Measurements from ENCODE around the gene SHISAL2B.

SHISAL2B gene

DNA sequence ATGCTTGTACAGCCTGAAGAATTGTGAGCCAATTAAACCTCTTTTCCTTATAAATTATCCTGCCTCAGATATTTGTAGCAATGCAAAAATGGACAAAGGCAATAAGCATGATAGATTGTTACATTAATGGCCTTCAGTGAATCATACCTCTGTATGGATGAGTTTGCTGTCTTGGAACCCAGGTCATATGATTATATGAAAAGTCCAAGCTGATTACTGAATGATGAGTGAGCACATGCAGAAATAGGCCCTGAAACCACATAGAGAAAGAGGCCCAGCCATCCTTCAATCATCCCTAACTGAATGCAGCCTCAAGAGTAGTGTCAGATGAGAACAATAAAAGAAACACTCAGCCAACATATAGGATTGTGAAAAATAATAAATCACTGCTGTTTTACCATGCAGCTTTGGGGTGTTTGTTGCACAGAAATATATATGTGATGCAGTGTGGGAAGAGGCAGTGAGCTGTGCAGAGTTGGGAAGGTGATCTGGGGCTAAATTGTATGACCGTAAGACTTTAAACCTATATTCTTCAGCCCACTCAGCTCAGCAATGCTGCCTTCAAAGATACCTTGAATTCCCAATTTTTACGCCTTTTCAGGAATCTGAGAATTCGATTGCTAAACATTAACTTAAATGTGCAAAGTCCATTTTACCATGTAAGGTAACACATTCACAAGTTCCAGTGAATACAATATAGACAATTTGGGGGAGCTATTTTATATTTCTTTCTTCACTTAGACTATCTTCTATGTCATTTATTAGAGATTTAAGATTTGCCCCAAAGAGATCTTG lies 36.3 kb upstream of the SHISAL2B start:
- Histone ChIP-seq H3K23ac (ENCODE audit: low read length in 2 of 2) (no peak overlapping the region), H3K4me3 (ENCODE audit: insufficient read depth in 1 of 2, low read depth in 1 of 2, low read length in 2 of 2) (no peak overlapping the region), H4K91ac (ENCODE audit: low read length) (no peak overlapping the region), H2AFZ (ENCODE audit: low read depth, low read length) (no peak overlapping the region), H3K18ac (ENCODE audit: low read depth in 1 of 2, low read length in 2 of 2) (no peak overlapping the region), H3K4me2 (ENCODE audit: low read length, poor library complexity, severe bottlenecking) (no peak overlapping the region), H2BK120ac (ENCODE audit: low read depth, low read length) (no peak overlapping the region), H3K27ac (ENCODE audit: low read length, poor library complexity, severe bottlenecking) (no peak overlapping the region), H2BK15ac (ENCODE audit: low read depth, poor library complexity, severe bottlenecking) (no peak overlapping the region), H3K79me1 (replicated peaks; ENCODE audit: low read length, poor library complexity, severe bottlenecking) (no peaks in the 10 kb centered on the region), H3K36me3 (ENCODE audit: control insufficient read depth in 1 of 2, insufficient read depth in 2 of 2, low read depth in 1 of 2, low read length in 2 of 2) (no peaks in the 10 kb centered on the region), H3K27me3 (ENCODE audit: control insufficient read depth in 1 of 2, insufficient read depth in 1 of 2, low read length in 2 of 2) (no peaks in the 10 kb centered on the region), H3K9me3 (ENCODE audit: control insufficient read depth, low read length) (no peaks in the 10 kb centered on the region), H2BK5ac (ENCODE audit: low read depth, low read length, poor library complexity, severe bottlenecking) (no peak overlapping the region), H3K4ac (ENCODE audit: low read depth in 1 of 2, low read length in 2 of 2) (no peak overlapping the region), H2BK12ac (ENCODE audit: low read length in 2 of 2) (no peak overlapping the region), H2AK5ac (ENCODE audit: low read length, severe bottlenecking) (no peak overlapping the region), H3K4me1 (ENCODE audit: control insufficient read depth, insufficient read depth, low read depth, low read length) (no peaks in the 10 kb centered on the region), H4K8ac (ENCODE audit: low read length) (no peak overlapping the region), H3K9ac (ENCODE audit: low read length) (no peak overlapping the region), H3K14ac (ENCODE audit: low read length in 2 of 2) (no peak overlapping the region)
- no peak for DNase-seq
- 86% methylated on average over 1 of the region's 3 CpGs for WGBS

GRCh38 chr5:64654561-64654938 lies 35.8 kb upstream of the SHISAL2B start:
- Histone ChIP-seq H2BK15ac (ENCODE audit: low read depth, poor library complexity, severe bottlenecking) (no peak overlapping the region), H3K36me3 (ENCODE audit: control insufficient read depth in 1 of 2, insufficient read depth in 2 of 2, low read depth in 1 of 2, low read length in 2 of 2) (no peaks in the 10 kb centered on the region), H3K4me2 (ENCODE audit: low read length, poor library complexity, severe bottlenecking) (no peak overlapping the region), H3K18ac (ENCODE audit: low read depth in 1 of 2, low read length in 2 of 2) (no peak overlapping the region), H2AFZ (ENCODE audit: low read depth, low read length) (no peak overlapping the region), H2BK5ac (ENCODE audit: low read depth, low read length, poor library complexity, severe bottlenecking) (no peak overlapping the region), H3K4me3 (ENCODE audit: insufficient read depth in 1 of 2, low read depth in 1 of 2, low read length in 2 of 2) (no peak overlapping the region), H3K79me1 (replicated peaks; ENCODE audit: low read length, poor library complexity, severe bottlenecking) (no peaks in the 10 kb centered on the region), H2BK120ac (ENCODE audit: low read depth, low read length) (no peak overlapping the region), H4K8ac (ENCODE audit: low read length) (no peak overlapping the region), H3K9me3 (ENCODE audit: control insufficient read depth, low read length) (no peaks in the 10 kb centered on the region), H3K4ac (ENCODE audit: low read depth in 1 of 2, low read length in 2 of 2) (no peak overlapping the region), H3K27me3 (ENCODE audit: control insufficient read depth in 1 of 2, insufficient read depth in 1 of 2, low read length in 2 of 2) (no peaks in the 10 kb centered on the region), H2AK5ac (ENCODE audit: low read length, severe bottlenecking) (no peak overlapping the region), H3K27ac (ENCODE audit: low read length, poor library complexity, severe bottlenecking) (no peak overlapping the region), H3K4me1 (ENCODE audit: control insufficient read depth, insufficient read depth, low read depth, low read length) (no peaks in the 10 kb centered on the region), H3K14ac (ENCODE audit: low read length in 2 of 2) (no peak overlapping the region), H4K91ac (ENCODE audit: low read length) (no peak overlapping the region), H3K9ac (ENCODE audit: low read length) (no peak overlapping the region), H2BK12ac (ENCODE audit: low read length in 2 of 2) (no peak overlapping the region), H3K23ac (ENCODE audit: low read length in 2 of 2) (no peak overlapping the region)
- no peak for DNase-seq
- no CpG with 5 or more reads among the region's 2 CpGs for WGBS

GRCh38 chr5:64655596-64655995 lies 34.7 kb upstream of the SHISAL2B start:
- no peak overlapping the region for H3K23ac ChIP-seq (ENCODE audit: low read length in 2 of 2)

GRCh38 chr5:64659289-64659688 lies 31.0 kb upstream of the SHISAL2B start:
- Histone ChIP-seq H3K4me1 (ENCODE audit: control insufficient read depth, insufficient read depth, low read depth, low read length) (no peaks in the 10 kb centered on the region), H2BK15ac (ENCODE audit: low read depth, poor library complexity, severe bottlenecking) (no peak overlapping the region), H3K9ac (ENCODE audit: low read length) (no peak overlapping the region), H2BK12ac (ENCODE audit: low read length in 2 of 2) (no peak overlapping the region), H2AFZ (ENCODE audit: low read depth, low read length) (no peak overlapping the region), H4K8ac (ENCODE audit: low read length) (no peak overlapping the region), H2BK5ac (ENCODE audit: low read depth, low read length, poor library complexity, severe bottlenecking) (no peak overlapping the region), H3K79me1 (replicated peaks; ENCODE audit: low read length, poor library complexity, severe bottlenecking) (no peaks in the 10 kb centered on the region), H2AK5ac (ENCODE audit: low read length, severe bottlenecking) (no peak overlapping the region), H2BK120ac (ENCODE audit: low read depth, low read length) (no peak overlapping the region), H3K14ac (ENCODE audit: low read length in 2 of 2) (no peak overlapping the region), H3K18ac (ENCODE audit: low read depth in 1 of 2, low read length in 2 of 2) (no peak overlapping the region), H3K23ac (ENCODE audit: low read length in 2 of 2) (no peak overlapping the region), H3K27me3 (ENCODE audit: control insufficient read depth in 1 of 2, insufficient read depth in 1 of 2, low read length in 2 of 2) (peaks cover 0 to 18% of the 10 kb centered on the region in 2 experiments), H4K91ac (ENCODE audit: low read length) (no peak overlapping the region), H3K36me3 (ENCODE audit: control insufficient read depth in 1 of 2, insufficient read depth in 2 of 2, low read depth in 1 of 2, low read length in 2 of 2) (no peaks in the 10 kb centered on the region), H3K4ac (ENCODE audit: low read depth in 1 of 2, low read length in 2 of 2) (no peak overlapping the region), H3K4me3 (ENCODE audit: insufficient read depth in 1 of 2, low read depth in 1 of 2, low read length in 2 of 2) (no peak overlapping the region), H3K9me3 (ENCODE audit: control insufficient read depth, low read length) (no peaks in the 10 kb centered on the region), H3K27ac (ENCODE audit: low read length, poor library complexity, severe bottlenecking) (no peak overlapping the region), H3K4me2 (ENCODE audit: low read length, poor library complexity, severe bottlenecking) (no peak overlapping the region)
- no peak for DNase-seq
- 97% methylated on average over 3 of the region's 3 CpGs for WGBS

More at GRCh38 chr5:64655596-64655995, 34.7 kb upstream of the SHISAL2B start:
- H4K8ac ChIP-seq (ENCODE audit: low read length): no peak overlapping the region
- H2BK12ac ChIP-seq (ENCODE audit: low read length in 2 of 2): no peak overlapping the region
- no peak overlapping the region for H3K14ac ChIP-seq (ENCODE audit: low read length in 2 of 2)
- no peak overlapping the region for H3K4me3 ChIP-seq (ENCODE audit: insufficient read depth in 1 of 2, low read depth in 1 of 2, low read length in 2 of 2)
- H2AK5ac ChIP-seq (ENCODE audit: low read length, severe bottlenecking): no peak overlapping the region
- H2BK15ac ChIP-seq (ENCODE audit: low read depth, poor library complexity, severe bottlenecking): no peak overlapping the region
- H3K4me1 ChIP-seq (ENCODE audit: control insufficient read depth, insufficient read depth, low read depth, low read length): no peaks in the 10 kb centered on the region
- H3K27ac ChIP-seq (ENCODE audit: low read length, poor library complexity, severe bottlenecking): no peak overlapping the region
- H2BK120ac ChIP-seq (ENCODE audit: low read depth, low read length): no peak overlapping the region
- H2BK5ac ChIP-seq (ENCODE audit: low read depth, low read length, poor library complexity, severe bottlenecking): no peak overlapping the region
- H3K27me3 ChIP-seq (ENCODE audit: control insufficient read depth in 1 of 2, insufficient read depth in 1 of 2, low read length in 2 of 2): peaks cover 0 to under 1% of the 10 kb centered on the region in 2 experiments
- no peak overlapping the region for H4K91ac ChIP-seq (ENCODE audit: low read length)
- no peak overlapping the region for H2AFZ ChIP-seq (ENCODE audit: low read depth, low read length)
- no peak for DNase-seq
- 70% methylated on average over 1 of the region's 1 CpG for WGBS
- H3K9ac ChIP-seq (ENCODE audit: low read length): no peak overlapping the region
- H3K18ac ChIP-seq (ENCODE audit: low read depth in 1 of 2, low read length in 2 of 2): no peak overlapping the region
- H3K36me3 ChIP-seq (ENCODE audit: control insufficient read depth in 1 of 2, insufficient read depth in 2 of 2, low read depth in 1 of 2, low read length in 2 of 2): no peaks in the 10 kb centered on the region
- no peaks in the 10 kb centered on the region for H3K79me1 ChIP-seq (replicated peaks; ENCODE audit: low read length, poor library complexity, severe bottlenecking)
- no peak overlapping the region for H3K4me2 ChIP-seq (ENCODE audit: low read length, poor library complexity, severe bottlenecking)
- no peak overlapping the region for H3K4ac ChIP-seq (ENCODE audit: low read depth in 1 of 2, low read length in 2 of 2)
- H3K9me3 ChIP-seq (ENCODE audit: control insufficient read depth, low read length): no peaks in the 10 kb centered on the region
